Left colon (tissue), 2 donors: ENCODE measurements around the gene PDZRN4. TPM values are rescaled to one million over a fixed set of nuclear protein-coding genes. Genes with fewer than 3 reads are reported as not detected.
"Not testable (repeated sequence)": the region's sequence is repeated elsewhere in the genome, so short reads cannot be mapped to it uniquely, and the experiment has no call there.

ENCODE experiments used
- ATAC-seq: fragments of 200-7000 bp; cut with Tn5 transposase; one replicate; pipeline ENCODE4 v1.9.1; 2020; ENCODE audit warnings: mild to moderate bottlenecking, moderate library complexity
- DNase-seq, 2 donors: peaks; one replicate each; pipeline ENCODE4 v3.0.0-alpha.2; 2020
- intact Hi-C, 2 donors: fragments of 100-400 bp; cut with DNase I in 1 of 2; cut with micrococcal nuclease in 1 of 2; formaldehyde crosslinking; loops; one replicate each; pipeline versions ENCODE4 v1.11.2 to v1.14.0; 2022; cut with DNase I, micrococcal nuclease
- total RNA-seq, 2 donors: library from RNA; stranded (reverse); fragmentation: NEBNext Ultra II Directional; extraction: Animal tissue kit (Norgen Biotek cat#: 25700); gene quantifications; one replicate each; pipeline ENCODE4 v1.2.1, GENCODE V29; 2021
- donor health status: DM: no; HTN: no; CAD: no.
- donor health status: DM: yes; HTN: yes; CAD: no.

PDZRN4 gene
- total RNA-seq, 2 donors from 2014 or later = 0.12 to 3.5 TPM

DNA sequence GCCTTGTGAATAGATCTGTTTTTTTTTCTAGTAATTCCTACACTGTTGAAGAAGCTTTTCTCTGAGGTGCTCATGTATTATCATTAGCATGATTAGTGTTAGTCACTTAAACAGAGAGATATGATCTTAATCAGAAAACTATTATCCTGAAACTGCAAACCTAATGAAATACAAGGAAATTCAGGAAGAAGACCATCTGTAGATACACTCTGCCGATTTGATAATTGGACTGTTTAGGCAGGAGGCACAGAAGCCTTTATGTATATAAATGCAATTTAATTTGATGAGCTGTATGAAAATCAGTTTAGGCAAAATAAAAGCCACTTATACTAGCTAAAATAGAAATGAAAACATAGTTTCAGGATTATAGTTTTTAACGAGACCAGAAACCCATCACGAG lies 23.3 kb downstream of the PDZRN4 start:
- ATAC-seq = no peak
- intact Hi-C loops = no loop called here
- DNase-seq = no peak

- DNase-seq (no peak), ATAC-seq (no peak)
- intact Hi-C loops = no loop called here
Measured at GRCh38 chr12:41212625-41213024, 24.5 kb downstream of the PDZRN4 start.

- intact Hi-C loops = no loop called here
- no peak for ATAC-seq
Measured at GRCh38 chr12:41213107-41213506, 25.0 kb downstream of the PDZRN4 start.

DNA sequence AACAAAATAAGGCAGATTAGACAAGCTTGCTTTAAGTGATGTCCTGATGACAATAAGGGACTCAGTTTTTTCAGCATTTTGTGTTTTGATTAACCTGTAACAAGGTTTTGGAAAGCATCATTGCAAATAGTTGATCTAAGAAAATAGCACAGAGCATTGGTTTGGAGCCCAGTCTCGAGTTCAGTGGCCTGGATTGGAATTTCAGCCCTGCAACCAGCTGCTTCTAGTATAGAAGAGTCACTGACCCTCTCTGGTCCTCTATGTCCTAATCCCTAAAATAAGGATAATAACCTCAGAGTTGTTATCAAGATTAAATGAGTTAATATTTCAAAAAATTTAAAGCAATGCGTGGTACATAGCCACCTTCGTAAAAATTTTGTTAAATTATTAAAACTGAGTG lies 25.5 kb downstream of the PDZRN4 start:
- DNase-seq (no peak), ATAC-seq (no peak)
- intact Hi-C loops = no loop called here

More at GRCh38 chr12:41213107-41213506, 25.0 kb downstream of the PDZRN4 start:
- DNase-seq = no peak

DNA sequence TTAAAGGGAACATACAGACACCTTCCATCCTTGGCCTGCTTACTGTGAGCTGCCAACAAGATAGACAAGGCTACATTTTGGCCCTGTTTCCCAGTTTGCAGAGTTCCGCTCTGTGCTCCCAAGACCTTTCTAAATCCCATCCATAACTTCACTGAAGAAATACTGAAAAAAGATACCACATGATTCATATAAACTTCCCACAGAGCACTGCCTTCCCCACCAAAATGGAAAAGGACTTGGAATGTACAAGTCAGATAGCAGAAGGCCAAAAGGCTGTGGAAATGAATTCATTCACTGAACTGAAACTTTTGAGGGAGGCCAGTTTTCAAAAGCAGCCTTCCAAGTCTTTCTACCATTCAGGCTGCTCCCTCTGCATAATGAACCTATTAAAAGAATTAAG lies 29.6 kb downstream of the PDZRN4 start:
- DNase-seq (no peak), ATAC-seq (no peak)

DNA sequence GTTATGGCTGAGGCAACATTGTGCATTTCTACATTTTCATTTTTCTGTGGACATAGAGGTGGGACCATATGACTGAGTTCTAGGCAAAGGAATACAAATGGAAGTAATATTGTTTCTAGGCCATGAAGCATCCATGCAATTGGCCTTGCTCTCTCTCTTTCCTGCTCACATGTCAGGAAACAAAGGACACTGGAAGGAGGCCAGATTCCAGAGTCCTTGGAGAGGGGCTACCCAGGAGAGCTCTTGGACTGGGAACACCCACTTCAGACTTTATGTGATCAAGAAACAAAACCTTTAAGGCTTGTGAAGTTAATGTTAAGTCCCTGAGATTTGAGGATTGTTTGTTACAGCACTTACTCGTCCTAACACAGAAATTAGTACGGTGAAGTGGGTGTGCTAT lies 32.8 kb downstream of the PDZRN4 start:
- intact Hi-C loops = no loop called here
- DNase-seq (no peak), ATAC-seq (no peak)

More for the DNA sequence above, 29.6 kb downstream of the PDZRN4 start:
- intact Hi-C loops = no loop called here

GRCh38 chr12:41221491-41221890 lies 33.4 kb downstream of the PDZRN4 start:
- intact Hi-C loops = no loop called here
- DNase-seq (no peak), ATAC-seq (no peak)

GRCh38 chr12:41223600-41223999 lies 35.5 kb downstream of the PDZRN4 start:
- no peak for ATAC-seq
- DNase-seq = no peak
- intact Hi-C loops = no loop called here

GRCh38 chr12:41224066-41224465 lies 35.9 kb downstream of the PDZRN4 start:
- no peak for DNase-seq
- no peak for ATAC-seq
- intact Hi-C loops = no loop called here

DNA sequence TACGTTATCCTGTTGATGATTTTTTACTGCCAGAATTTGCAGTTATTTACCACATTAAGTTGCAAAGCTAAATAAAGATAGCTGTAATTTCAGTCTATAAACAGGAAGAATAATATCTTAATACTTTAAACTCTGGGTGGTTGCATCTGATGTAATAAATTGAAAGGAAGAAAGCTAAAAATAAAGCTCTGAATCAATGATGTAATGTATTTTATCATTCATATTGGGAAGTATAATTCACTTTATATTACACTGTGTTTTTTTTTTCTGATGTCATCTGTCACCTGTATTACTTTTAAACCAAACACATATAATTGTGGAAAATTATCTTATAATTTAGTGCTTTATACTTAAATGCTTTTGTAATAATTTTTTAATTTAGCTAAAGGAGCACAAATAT lies 37.1 kb downstream of the PDZRN4 start:
- no peak for DNase-seq
- ATAC-seq = no peak
- intact Hi-C loops = no loop called here

GRCh38 chr12:41228066-41228820 lies 40.1 kb downstream of the PDZRN4 start:
- intact Hi-C loops = no loop called here
- DNase-seq (no peak), ATAC-seq (no peak)

DNA sequence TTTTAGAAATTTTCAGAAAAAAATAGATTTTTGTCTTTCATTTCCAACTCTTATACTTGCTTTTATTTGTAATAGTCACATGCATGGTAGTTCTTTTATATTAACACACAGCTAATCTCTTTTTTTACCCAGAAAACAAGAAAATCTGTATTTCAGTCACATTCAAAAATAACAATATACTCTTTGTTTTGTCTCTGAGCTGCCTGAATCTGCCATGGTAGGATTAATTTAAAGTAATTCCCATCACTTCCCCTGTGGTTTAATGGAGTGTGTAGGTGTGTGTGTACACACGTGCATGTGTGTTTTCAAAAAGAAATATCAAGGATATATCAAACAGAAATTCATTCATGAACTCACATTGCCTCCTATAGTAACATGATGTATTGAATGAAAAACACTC lies 42.6 kb downstream of the PDZRN4 start:
- ATAC-seq (no peak), DNase-seq (no peak)
- intact Hi-C loops = no loop called here

DNA sequence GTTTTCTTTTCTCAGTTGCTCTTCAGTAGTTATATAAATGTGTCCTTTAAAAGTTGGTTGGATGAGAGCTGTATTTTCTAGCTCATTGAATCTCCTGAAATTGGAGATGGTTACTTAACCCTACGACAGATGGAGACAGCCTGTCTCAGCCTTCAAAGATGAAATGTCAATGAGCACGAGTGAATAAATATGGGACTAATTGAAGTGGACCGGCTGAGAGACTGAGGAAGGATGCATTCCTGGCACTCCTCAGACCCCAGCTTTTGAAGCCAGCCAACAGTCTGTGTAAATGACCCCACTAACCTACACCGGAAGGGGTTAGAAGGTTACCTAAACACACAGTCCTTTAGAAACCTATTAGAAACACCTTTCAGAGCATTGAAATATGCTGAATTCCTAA lies 46.6 kb downstream of the PDZRN4 start:
- no peak for DNase-seq
- ATAC-seq = no peak
- intact Hi-C loops = no loop called here

DNA sequence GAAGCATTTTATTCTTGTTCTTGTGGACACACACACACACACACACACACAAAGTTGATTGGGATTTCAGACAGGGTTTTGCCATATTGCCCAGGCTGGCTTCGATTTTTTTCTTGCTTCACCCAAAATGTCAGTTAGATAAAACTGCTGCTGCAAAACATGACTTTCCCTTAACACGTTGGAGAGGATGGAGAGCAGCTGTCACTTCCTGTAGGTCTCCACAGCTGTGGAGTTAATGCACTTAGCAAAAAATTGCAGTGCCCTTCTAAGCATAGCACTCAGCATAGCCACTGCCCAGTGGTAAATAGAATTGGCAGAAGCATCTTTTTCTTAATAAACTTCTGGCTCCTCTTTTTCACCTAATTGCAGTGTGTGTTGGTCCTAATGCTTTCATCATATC lies 54.5 kb downstream of the PDZRN4 start:
- no peak for DNase-seq
- intact Hi-C loops = no loop called here
- ATAC-seq = no peak

GRCh38 chr12:41248391-41248790 lies 60.3 kb downstream of the PDZRN4 start:
- intact Hi-C loops = no loop called here
- DNase-seq (no peak), ATAC-seq (no peak)

GRCh38 chr12:41250748-41251147 lies 62.6 kb downstream of the PDZRN4 start:
- intact Hi-C loops = no loop called here
- ATAC-seq (no peak), DNase-seq (no peak)

DNA sequence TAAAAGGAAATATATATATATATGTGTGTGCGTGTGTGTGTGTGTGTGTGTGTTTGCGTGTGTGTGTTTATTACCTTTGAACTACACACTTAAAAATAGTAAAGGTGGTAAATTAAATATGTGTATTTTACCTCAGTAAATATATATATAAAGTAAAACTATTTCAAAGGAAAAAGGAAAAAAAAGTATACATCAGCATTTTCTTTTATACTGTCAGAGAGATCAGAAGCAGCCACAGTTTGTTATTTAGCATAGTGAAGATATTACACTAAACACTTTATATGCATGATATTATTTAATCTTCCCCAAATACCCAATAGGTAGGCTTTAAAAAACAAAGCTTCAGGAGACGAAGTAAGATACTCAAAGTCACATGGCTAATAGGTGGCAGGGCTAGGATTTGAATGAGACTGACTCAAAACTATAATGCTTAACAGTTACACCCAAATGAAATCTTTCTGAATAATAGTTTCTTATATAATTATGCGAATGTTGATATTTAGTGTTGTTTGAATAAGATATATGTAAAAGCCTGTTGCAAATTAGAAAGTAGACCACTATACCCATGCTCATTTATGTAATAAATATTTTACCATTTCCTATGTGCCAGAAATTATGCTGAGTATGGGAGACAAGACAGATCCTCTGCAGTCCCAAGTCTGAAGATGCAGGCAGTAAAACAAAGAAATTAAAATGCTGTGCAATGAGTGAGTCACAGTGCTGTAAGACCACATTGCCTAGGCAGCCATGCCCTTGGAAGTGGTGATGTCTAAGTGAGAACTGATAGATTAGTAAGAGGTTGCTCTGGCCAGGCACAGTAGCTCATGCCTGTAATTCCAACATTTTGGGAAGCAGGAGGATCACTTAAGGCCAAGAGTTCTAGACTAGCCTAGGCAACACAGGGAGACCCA lies 66.1 kb downstream of the PDZRN4 start:
- DNase-seq (no peak), ATAC-seq (no peak)
- intact Hi-C loops = no loop called here

DNA sequence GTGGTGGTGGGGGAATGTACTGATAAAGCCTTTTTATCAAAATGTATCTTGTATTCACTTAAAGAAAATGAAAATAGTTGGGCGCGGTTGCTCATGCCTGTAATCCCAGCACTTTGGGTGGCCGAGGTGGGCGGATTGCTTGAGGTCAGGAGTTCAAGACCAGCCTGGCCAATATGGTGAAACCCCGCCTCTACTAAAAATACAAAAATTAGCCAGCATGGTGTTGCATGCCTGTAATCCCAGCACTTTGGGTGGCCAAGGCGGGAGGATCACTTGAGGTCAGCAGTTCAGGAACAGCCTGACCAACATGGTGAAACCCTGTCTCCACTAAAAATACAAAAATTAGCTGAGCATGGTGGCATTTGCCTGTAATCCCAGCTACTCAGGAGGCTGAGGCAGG lies 75.1 kb downstream of the PDZRN4 start:
- intact Hi-C loops, DNase-seq, ATAC-seq: not testable (repeated sequence)

DNA sequence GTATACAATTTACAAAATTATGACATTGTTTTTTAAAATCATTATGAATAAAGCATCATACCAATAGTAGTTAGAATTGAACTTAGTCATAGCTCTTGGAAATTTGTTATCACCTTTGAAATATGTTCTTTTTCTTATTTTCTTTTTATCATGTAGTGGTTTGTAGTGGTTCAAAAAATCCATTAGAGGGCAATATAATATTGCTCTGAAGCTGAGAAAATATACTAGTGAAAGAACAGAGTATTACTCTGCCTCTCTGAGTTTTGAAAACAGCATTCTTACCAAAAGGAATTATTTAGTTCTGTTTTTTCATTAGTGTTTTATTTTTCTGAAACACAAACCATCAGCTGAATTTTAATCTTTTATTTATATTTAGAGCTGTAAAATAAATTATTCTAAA lies 76.2 kb downstream of the PDZRN4 start:
- DNase-seq (no peak), ATAC-seq (no peak)
- intact Hi-C loops = no loop called here

- DNase-seq (no peak), ATAC-seq (no peak)
- intact Hi-C loops = no loop called here
Measured at GRCh38 chr12:41269056-41269455, 80.9 kb downstream of the PDZRN4 start.
